ENCODE data around the gene RAP1GAP. TPM values are rescaled to one million over a fixed set of nuclear protein-coding genes. Genes with fewer than 3 reads are reported as not detected.

RAP1GAP gene
- total RNA-seq, 4 donors from 2014 or later = 0.46 to 0.75 TPM; not detected in 2

DNA sequence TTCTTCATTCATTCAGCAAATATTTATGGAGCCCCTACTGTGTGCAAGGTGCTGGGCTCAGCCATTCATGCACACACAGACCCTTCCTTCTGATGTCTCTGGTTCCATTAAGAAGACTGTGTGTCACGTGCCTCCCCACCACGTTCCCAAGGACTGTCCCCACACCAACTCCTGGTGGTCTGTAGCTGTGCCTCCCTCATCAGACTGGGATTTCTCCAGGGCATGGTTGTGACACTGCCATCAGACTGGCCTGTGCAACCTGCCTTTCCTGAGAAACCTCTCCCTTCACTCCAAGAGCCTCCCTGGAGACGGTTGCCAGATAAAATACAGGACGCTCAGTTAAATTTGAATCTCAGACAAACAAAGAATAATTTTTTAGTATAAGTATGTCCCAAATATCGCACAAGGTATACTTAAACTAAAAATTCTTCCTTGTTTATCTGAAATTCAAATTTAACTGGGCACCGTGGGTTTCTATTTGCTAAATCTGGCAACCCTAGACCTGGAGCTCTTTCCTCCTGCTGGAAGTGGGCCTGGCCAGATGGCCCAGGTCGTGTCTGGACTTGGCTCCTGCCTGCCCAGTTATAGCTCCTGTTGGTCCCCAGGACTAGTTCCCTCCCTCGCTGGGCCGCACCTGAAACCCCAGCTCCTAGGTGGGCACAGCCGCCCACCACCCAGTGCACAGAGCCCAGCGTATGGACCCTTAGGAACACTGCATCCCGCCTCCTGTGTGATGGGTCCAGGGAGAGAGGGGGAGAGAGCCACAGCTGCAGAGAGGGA lies 76.9 kb downstream of the RAP1GAP start:
- in situ Hi-C loops (cut with MboI; ENCODE audit: low sequenced_read_pairs in 4 of 4) (no loop called here), intact Hi-C loops (cut with DNase I; ENCODE audit: low total_unique reads) (no loop called here)
- ATAC-seq (no peak), DNase-seq (no peak)
- Histone ChIP-seq H3K27me3 (peaks cover 25 to 45% (median 39%) of the 10 kb centered on the region in 3 donors), H3K4me1 (no peaks in the 10 kb centered on the region), H3K36me3 (no peaks in the 10 kb centered on the region), H3K9me3 (no peaks in the 10 kb centered on the region), H3K4me3 (no peak overlapping the region), H3K27ac (no peak overlapping the region)
- no peak for TF ChIP-seq POLR2A (IDR thresholded peaks at IDR 0.05)
- TF ChIP-seq, protein P1, sequence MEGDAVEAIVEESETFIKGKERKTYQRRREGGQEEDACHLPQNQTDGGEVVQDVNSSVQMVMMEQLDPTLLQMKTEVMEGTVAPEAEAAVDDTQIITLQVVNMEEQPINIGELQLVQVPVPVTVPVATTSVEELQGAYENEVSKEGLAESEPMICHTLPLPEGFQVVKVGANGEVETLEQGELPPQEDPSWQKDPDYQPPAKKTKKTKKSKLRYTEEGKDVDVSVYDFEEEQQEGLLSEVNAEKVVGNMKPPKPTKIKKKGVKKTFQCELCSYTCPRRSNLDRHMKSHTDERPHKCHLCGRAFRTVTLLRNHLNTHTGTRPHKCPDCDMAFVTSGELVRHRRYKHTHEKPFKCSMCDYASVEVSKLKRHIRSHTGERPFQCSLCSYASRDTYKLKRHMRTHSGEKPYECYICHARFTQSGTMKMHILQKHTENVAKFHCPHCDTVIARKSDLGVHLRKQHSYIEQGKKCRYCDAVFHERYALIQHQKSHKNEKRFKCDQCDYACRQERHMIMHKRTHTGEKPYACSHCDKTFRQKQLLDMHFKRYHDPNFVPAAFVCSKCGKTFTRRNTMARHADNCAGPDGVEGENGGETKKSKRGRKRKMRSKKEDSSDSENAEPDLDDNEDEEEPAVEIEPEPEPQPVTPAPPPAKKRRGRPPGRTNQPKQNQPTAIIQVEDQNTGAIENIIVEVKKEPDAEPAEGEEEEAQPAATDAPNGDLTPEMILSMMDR (IDR thresholded peaks at IDR 0.05 in 4 of 5, conservative IDR thresholded peaks at IDR 0.05 in 1 of 5) = no peak

DNA sequence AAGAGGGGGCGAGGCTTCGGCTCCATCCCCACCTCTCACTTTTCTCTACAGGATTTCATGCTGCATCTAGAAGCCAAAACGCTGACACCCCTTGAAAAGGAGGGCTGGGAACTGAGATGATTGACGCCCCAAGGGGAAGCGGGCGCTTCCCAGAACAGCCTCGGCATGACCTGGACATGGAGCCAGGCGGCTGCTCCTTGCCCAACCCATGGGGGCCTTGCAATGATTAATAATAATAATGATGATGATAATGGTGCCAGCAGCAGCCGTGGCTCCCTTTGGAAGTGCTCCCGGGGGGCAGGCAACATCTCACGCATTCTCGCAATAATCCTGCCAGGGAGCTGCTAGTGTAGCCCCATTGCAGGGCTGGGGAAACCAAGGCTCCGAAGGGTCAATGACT lies 78.2 kb downstream of the RAP1GAP start:
- ATAC-seq (no peak), DNase-seq (no peak)
- peaks cover 21 to 49% (median 32%) of the 10 kb centered on the region in 3 donors for H3K27me3 ChIP-seq
- intact Hi-C loops (cut with DNase I; ENCODE audit: low total_unique reads) (no loop called here), in situ Hi-C loops (cut with MboI; ENCODE audit: low sequenced_read_pairs in 4 of 4) (no loop called here)
- H3K36me3 ChIP-seq = no peaks in the 10 kb centered on the region
- H3K4me3 ChIP-seq = no peak overlapping the region
- TF ChIP-seq, protein P1 (IDR thresholded peaks at IDR 0.05 in 4 of 5, conservative IDR thresholded peaks at IDR 0.05 in 1 of 5) = no peak
- TF ChIP-seq POLR2A (IDR thresholded peaks at IDR 0.05) = no peak
- H3K27ac ChIP-seq = no peak overlapping the region
- H3K9me3 ChIP-seq = no peaks in the 10 kb centered on the region
- H3K4me1 ChIP-seq = no peaks in the 10 kb centered on the region

DNA sequence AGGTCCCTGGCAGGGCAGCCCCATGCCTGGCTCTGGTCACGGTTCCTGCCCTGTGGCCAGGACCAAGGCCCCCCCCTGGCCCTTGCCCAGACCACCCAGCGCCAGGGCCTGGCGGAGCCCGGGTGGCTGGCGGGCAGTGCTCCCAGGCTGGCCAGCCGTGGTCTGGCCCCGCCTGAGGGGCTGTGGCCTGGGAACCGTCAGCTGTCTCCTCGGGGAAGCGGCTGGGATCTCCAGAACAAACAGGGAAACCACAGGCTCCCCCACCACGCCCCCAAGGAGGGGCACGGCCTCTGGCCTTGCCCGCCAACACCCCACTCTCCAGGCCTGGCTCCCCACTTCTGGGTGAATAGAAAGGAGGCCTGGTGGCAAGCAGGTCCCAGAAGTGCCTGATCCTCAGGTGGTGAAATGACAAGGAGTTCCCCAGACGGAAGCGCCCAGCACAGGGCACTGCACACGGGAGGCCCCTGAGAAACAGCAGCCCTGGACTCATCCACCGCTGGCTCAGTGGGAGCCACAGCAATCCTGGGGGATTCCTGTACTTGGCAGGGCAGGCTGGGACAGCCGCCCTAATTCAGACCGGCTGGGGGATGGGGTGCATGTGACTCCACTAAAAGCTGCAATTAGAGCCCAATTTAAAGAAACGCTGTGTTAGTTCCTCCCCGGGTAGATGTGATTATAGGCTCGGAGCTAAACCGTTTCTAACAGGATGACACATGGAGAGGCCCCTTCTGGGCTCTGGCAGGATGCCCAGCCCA lies 78.9 kb downstream of the RAP1GAP start:
- H3K36me3 ChIP-seq = no peaks in the 10 kb centered on the region
- TF ChIP-seq POLR2A (IDR thresholded peaks at IDR 0.05) = no peak
- TF ChIP-seq, protein P1 (IDR thresholded peaks at IDR 0.05 in 4 of 5, conservative IDR thresholded peaks at IDR 0.05 in 1 of 5) = no peak
- in situ Hi-C loops (cut with MboI; ENCODE audit: low sequenced_read_pairs in 4 of 4) = no loop called here
- H3K4me1 ChIP-seq = no peaks in the 10 kb centered on the region
- H3K4me3 ChIP-seq = no peak overlapping the region
- ATAC-seq (no peak), DNase-seq (no peak)
- peaks cover 20 to 51% (median 35%) of the 10 kb centered on the region in 3 donors for H3K27me3 ChIP-seq
- no peaks in the 10 kb centered on the region for H3K9me3 ChIP-seq
- H3K27ac ChIP-seq = no peak overlapping the region
- intact Hi-C loops (cut with DNase I; ENCODE audit: low total_unique reads) = no loop called here

DNA sequence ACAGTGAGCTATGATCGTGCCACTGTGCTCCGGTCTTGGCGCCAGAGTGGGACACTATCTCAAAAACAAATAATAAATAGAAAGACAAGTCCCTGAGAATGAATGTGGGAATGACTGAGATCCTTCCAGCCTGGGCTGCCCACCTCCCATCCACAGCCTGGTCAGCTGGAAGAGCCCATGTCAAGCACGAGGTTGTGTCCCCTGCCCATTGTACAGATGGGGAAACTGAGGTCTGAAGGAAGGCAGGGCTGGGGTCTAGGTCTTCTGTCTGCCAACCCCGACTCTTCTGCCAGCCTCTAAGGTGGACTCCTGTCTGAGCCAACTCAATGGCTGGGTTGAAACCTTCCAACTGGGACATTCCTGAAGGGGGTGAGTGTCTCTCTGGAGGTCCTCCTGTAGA lies 79.5 kb downstream of the RAP1GAP start:
- TF ChIP-seq, protein P1 (IDR thresholded peaks at IDR 0.05 in 4 of 5, conservative IDR thresholded peaks at IDR 0.05 in 1 of 5) = no peak
- no peak for TF ChIP-seq POLR2A (IDR thresholded peaks at IDR 0.05)
- in situ Hi-C loops (cut with MboI; ENCODE audit: low sequenced_read_pairs in 4 of 4) (no loop called here), intact Hi-C loops (cut with DNase I; ENCODE audit: low total_unique reads) (no loop called here)
- Histone ChIP-seq H3K4me1 (no peaks in the 10 kb centered on the region), H3K4me3 (no peak overlapping the region), H3K27me3 (peaks cover 20 to 51% (median 37%) of the 10 kb centered on the region in 3 donors), H3K9me3 (no peaks in the 10 kb centered on the region), H3K36me3 (no peaks in the 10 kb centered on the region), H3K27ac (no peak overlapping the region)
- no peak for ATAC-seq
- DNase-seq = no peak

All from gastrocnemius medialis (tissue), 4 donors.